Activated CD4-positive, alpha-beta T cell treated with anti-CD3 and anti-CD28 coated beads, Interleukin-2, amount 10 ng/mL, durations not matched to agents 24 days and 14 days (primary cell): ENCODE results near the gene C15orf40. TPM values are rescaled to one million over a fixed set of nuclear protein-coding genes. Genes with fewer than 3 reads are reported as not detected.
"Not testable (repeated sequence)": the region's sequence is repeated elsewhere in the genome, so short reads cannot be mapped to it uniquely, and the experiment has no call there.

Experiments
- DNase-seq: peaks from one replicate; pipeline ENCODE4 v3.0.0; 2022
- H3K27ac Mint-ChIP-seq: one replicate; pipeline ENCODE4 v1.8.0; 2022; ENCODE audit warnings: mild to moderate bottlenecking, mixed read lengths
- H3K27me3 Mint-ChIP-seq: one replicate; pipeline ENCODE4 v1.8.0; 2022; ENCODE audit warnings: mixed read lengths
- H3K36me3 Mint-ChIP-seq: one replicate; pipeline ENCODE4 v1.8.0; 2022; ENCODE audit warnings: low read depth, mild to moderate bottlenecking, mixed read lengths
- H3K4me1 Mint-ChIP-seq: one replicate; pipeline ENCODE4 v1.8.0; 2021; ENCODE audit warnings: mixed read lengths
- H3K4me3 Mint-ChIP-seq: one replicate; pipeline ENCODE4 v1.8.0; 2022; ENCODE audit warnings: mild to moderate bottlenecking, moderate library complexity, mixed read lengths
- H3K9me3 Mint-ChIP-seq: one replicate; pipeline ENCODE4 v1.8.0; 2021; ENCODE audit warnings: mixed read lengths
- intact Hi-C: fragments of 100-400 bp; cut with micrococcal nuclease; formaldehyde crosslinking; loops from one replicate; pipeline ENCODE4 v1.15.1; 2023
- total RNA-seq: library from RNA; stranded (reverse); gene quantifications from 2 replicates; pipeline ENCODE4 v1.2.3, GENCODE V29; 2022

Gene C15orf40
- total RNA-seq, 1 donor from 2014 or later = 23.6 TPM

DNA sequence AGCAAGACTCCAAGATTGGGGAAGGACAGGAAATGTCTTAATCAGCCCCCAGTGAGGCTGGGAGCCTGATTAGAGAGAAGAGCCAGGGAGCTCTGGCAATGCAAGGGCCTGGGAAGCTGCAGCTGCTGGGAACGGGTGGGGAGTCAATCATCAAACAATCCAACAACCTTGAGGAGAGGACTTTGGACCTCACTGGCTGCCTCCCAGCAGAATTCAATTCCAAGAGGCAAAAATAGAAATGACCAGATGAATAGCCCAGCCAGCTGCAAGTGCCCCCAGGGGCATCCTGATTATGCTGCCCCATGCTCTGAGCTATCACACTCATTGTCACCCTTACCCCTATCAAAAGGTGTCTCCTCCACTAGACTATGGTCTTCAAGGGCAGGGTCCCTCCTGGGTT lies 52.8 kb downstream of the C15orf40 start:
- intact Hi-C loops = no loop called here
- H3K27me3 Mint-ChIP-seq = peaks cover 23% of the 10 kb centered on the region
- no peak overlapping the region for H3K4me3 Mint-ChIP-seq
- H3K4me1 Mint-ChIP-seq = no peaks in the 10 kb centered on the region
- H3K9me3 Mint-ChIP-seq = no peaks in the 10 kb centered on the region
- H3K36me3 Mint-ChIP-seq = no peaks in the 10 kb centered on the region
- H3K27ac Mint-ChIP-seq = no peak overlapping the region
- DNase-seq = no peak

DNA sequence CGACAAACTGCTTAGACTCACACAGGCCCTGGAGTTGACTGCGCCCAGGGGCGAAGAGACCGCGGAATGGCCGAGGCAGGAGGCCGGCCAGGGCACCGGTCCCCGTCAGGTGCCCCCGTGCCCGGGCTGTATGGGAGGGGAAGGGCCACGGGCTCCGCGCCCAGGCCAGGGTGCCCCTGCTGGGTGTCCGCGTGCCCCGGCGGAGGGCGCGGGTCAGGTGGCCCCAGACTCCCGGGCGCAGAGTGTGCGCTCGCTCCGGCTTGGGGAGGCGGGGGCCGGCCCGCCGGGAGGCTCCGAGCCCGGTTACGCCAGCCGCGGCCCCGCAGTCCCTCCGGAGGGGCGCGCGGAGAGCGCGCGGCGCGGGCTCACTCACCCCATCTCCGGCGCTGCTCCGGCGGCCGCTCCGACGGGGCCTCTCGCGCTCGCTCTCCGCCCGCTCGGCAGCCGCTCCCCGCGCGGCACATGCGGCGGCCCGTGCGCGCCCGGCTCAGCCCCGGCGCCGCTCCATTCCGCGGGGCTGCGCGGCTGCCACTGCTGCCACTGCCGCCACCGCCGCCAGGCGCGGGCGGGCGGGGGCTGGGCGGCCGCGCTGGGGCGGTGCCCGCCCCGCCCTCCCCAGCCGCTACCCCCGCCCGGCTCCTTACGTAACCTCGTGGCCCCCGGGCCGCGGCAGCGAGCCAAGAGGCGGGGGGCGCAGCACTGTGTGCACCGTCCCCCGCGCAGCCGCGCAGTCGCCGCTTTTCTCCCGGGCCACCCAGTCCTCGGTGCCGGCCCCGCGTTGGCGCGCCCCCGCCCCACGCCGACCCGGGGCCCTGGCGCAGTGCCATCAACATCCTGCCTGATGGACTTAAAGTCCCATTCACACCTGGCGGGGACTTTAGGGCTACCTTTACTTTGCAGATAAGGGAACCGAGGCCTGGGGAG lies 59.0 kb downstream of the C15orf40 start, which contains the start of gene HOMER2:
Gene HOMER2, minus strand, starts transcription at position 563 of the 924 bp plus-strand sequence. Its CDS starts 185 bp downstream, at position 378.
- peak within 1 kb of the TSS; percentile 80 for H3K27ac Mint-ChIP-seq
- intact Hi-C loops = loop anchor here (5.0 kb wide), 1 partner anchor 35 kb away; the partner anchor contains the start of gene RAMAC
- H3K36me3 Mint-ChIP-seq = no peaks in the 10 kb centered on the region
- H3K9me3 Mint-ChIP-seq = no peaks in the 10 kb centered on the region
- peaks cover 2% of the 10 kb centered on the region for H3K4me1 Mint-ChIP-seq
- DNase-seq = peak; percentile 75
- H3K4me3 Mint-ChIP-seq = peak within 1 kb of the TSS; percentile 67
- peaks cover 19% of the 10 kb centered on the region for H3K27me3 Mint-ChIP-seq

DNA sequence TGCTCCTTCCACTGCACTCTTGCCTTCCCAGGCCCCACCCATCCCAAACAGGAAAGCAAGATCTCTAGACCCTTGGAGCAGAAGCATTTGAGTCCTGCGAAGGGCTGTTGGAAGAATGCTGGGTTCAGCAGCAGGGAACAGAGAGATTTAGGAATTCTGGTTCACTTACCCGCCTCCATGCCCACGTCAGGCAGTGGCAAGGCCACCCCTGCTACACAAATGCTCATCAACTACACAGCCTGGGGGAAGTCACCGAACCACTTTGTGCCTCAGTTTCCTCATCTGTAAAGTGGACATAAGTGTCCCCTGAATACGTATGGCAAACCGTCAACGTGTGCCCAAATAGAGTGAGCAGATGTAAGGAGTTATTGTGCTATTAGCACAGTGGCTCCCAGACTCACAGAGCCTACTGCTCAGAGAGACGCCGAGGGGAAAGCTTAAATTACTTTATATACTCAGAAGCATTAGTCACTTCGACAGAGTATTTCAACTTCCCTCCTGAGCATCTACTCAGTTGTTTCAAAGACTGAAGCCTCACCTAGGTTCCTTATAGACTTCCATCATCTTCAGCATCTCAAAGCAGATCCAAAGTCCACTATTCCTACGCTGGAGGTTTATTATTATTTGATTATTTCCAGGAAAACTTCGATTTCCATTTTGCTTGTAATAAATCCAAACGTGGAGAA lies 59.8 kb downstream of the C15orf40 start:
- Mint-ChIP-seq H3K36me3 (no peaks in the 10 kb centered on the region), H3K4me1 (peaks cover 5% of the 10 kb centered on the region), H3K4me3 (no peak overlapping the region), H3K9me3 (no peaks in the 10 kb centered on the region), H3K27me3 (peaks cover 26% of the 10 kb centered on the region), H3K27ac (peak overlapping the region; percentile 80)
- DNase-seq = peak; percentile 57
- intact Hi-C loops = loop anchor here (5.0 kb wide), 1 partner anchor 36 kb away; the partner anchor contains the start of gene RAMAC

GRCh38 chr15:82950746-82951370 lies 60.6 kb downstream of the C15orf40 start:
- Mint-ChIP-seq H3K9me3 (no peaks in the 10 kb centered on the region), H3K27me3 (peaks cover 26% of the 10 kb centered on the region), H3K27ac (no peak overlapping the region), H3K4me3 (no peak overlapping the region), H3K4me1 (peaks cover 5% of the 10 kb centered on the region), H3K36me3 (no peaks in the 10 kb centered on the region)
- intact Hi-C loops = loop anchor here (1.0 to 5.0 kb wide), 3 partner anchors 15 to 141 kb away; partner anchors contain the start of gene RAMAC
- DNase-seq = peak; percentile 64

- Mint-ChIP-seq H3K27ac (no peak overlapping the region), H3K27me3 (peaks cover 26% of the 10 kb centered on the region), H3K36me3 (no peaks in the 10 kb centered on the region)
These were observed 61.1 kb downstream of the C15orf40 start for GRCh38 chr15:82950295-82950694.

DNA sequence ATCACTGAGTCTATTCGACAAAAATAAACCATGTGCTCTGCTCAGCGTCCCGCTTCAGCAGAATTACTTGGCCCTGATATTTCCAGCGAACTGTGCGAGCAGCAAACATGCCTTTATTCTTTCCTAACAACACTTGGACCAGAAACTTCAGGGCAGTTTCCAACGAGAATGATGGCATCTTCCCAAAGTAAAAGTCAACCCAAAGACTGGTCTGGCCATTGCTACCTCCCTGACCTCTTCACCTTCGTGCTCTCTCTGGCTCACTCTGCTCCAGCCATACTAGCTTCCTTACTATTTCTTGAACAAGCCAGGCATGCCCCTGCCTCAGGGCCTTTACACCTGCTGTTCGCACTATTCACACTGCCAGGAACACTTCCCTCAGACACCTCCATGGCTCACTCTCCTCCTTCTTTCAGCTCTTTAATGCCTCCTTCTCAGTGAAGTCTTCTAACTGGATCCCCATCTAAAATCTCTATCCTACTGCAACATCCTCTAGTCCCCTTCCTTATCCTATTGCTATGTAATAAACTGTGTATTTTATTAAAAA lies 65.2 kb downstream of the C15orf40 start:
- DNase-seq = no peak
- Mint-ChIP-seq H3K4me1 (peaks cover 5% of the 10 kb centered on the region), H3K4me3 (no peak overlapping the region), H3K27ac (no peak overlapping the region), H3K9me3 (no peaks in the 10 kb centered on the region), H3K27me3 (peaks cover 20% of the 10 kb centered on the region), H3K36me3 (no peaks in the 10 kb centered on the region)
- intact Hi-C loops = no loop called here

More at GRCh38 chr15:82950295-82950694, 61.1 kb downstream of the C15orf40 start:
- intact Hi-C loops = loop anchor here (1.0 to 5.0 kb wide), 3 partner anchors 16 to 140 kb away; partner anchors contain the start of gene RAMAC
- Mint-ChIP-seq H3K9me3 (no peaks in the 10 kb centered on the region), H3K4me3 (no peak overlapping the region), H3K4me1 (peaks cover 5% of the 10 kb centered on the region)
- DNase-seq = no peak

- no peak overlapping the region for H3K27ac Mint-ChIP-seq
- H3K9me3 Mint-ChIP-seq = no peaks in the 10 kb centered on the region
- DNase-seq = no peak
- intact Hi-C loops = no loop called here
- no peak overlapping the region for H3K4me3 Mint-ChIP-seq
- peaks cover 5% of the 10 kb centered on the region for H3K4me1 Mint-ChIP-seq
- no peaks in the 10 kb centered on the region for H3K36me3 Mint-ChIP-seq
- peaks cover 20% of the 10 kb centered on the region for H3K27me3 Mint-ChIP-seq
These were observed 66.1 kb downstream of the C15orf40 start for GRCh38 chr15:82945326-82945725.

DNA sequence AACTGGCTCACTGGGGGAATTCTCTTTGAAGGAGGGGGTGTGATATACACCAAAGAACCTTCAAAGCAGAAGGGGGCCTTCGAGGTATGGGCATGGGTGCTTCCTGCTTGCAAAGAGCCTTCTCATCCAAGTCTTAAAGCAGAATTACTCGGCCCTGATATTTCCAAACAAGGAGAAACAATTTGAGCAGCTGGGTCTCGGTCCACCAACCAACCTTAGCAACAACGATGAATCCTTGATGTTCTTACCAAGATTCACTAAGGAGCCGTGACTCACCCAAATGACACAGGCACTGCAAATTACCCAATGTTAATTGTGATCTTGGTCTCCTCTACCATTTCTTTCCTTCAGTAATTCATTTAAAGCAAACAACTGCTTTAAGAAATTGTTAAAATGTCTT lies 66.6 kb downstream of the C15orf40 start:
- Mint-ChIP-seq H3K9me3 (no peaks in the 10 kb centered on the region), H3K4me1 (peaks cover 5% of the 10 kb centered on the region), H3K4me3 (no peak overlapping the region), H3K27ac (no peak overlapping the region), H3K27me3 (peaks cover 20% of the 10 kb centered on the region), H3K36me3 (no peaks in the 10 kb centered on the region)
- no peak for DNase-seq
- intact Hi-C loops = no loop called here

DNA sequence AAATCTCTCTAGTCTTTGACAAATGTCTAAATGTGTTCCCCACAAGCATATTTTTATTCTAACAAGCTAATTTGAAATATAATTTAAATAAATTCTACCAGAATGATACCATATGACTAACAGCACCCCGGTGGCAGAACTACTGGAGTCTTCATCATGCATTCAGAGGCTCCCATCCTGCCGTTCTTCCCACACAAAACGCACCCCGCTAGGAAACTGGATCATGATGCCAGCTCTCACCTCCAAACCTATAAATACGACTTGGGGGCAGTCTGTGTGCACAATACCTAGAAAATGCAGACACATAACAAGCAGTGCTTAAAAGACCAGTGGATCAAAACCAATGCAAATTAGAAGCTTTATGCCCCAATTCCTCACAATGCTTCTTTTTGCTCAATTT lies 67.4 kb downstream of the C15orf40 start:
- Mint-ChIP-seq H3K27ac (no peak overlapping the region), H3K27me3 (peaks cover 21% of the 10 kb centered on the region), H3K9me3 (no peaks in the 10 kb centered on the region), H3K4me1 (peaks cover 5% of the 10 kb centered on the region), H3K4me3 (no peak overlapping the region), H3K36me3 (no peaks in the 10 kb centered on the region)
- no peak for DNase-seq
- intact Hi-C loops = no loop called here

DNA sequence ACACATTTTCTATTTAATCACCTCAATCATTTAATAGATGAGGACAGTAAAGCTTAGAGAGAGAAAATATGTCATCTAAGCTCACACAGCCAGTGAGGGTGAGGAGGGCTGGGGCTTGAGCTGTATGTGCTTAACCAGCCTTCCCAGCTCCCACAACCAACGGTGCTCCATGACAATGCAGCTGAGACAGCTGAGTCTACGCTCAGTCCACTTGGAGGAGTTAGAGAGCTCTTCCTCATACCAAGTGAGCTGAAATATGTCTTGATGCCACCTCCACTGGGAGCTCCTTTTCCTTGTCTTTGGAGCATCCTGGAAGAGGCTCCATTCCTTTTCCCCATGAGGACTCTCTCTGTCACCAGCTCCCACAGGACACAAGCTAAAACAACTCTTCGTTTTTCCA lies 68.3 kb downstream of the C15orf40 start:
- no peaks in the 10 kb centered on the region for H3K36me3 Mint-ChIP-seq
- intact Hi-C loops = no loop called here
- no peak overlapping the region for H3K4me3 Mint-ChIP-seq
- peaks cover 26% of the 10 kb centered on the region for H3K27me3 Mint-ChIP-seq
- H3K27ac Mint-ChIP-seq = no peak overlapping the region
- H3K4me1 Mint-ChIP-seq = peaks cover 5% of the 10 kb centered on the region
- no peak for DNase-seq
- no peaks in the 10 kb centered on the region for H3K9me3 Mint-ChIP-seq

- intact Hi-C loops = no loop called here
- Mint-ChIP-seq H3K27me3 (peaks cover 26% of the 10 kb centered on the region), H3K27ac (no peak overlapping the region), H3K9me3 (no peaks in the 10 kb centered on the region), H3K4me3 (no peak overlapping the region), H3K4me1 (peaks cover 5% of the 10 kb centered on the region), H3K36me3 (no peaks in the 10 kb centered on the region)
- no peak for DNase-seq
These were observed 68.7 kb downstream of the C15orf40 start for GRCh38 chr15:82942691-82943090.

- H3K4me3 Mint-ChIP-seq, intact Hi-C loops, H3K36me3 Mint-ChIP-seq, H3K9me3 Mint-ChIP-seq, H3K27ac Mint-ChIP-seq, DNase-seq, H3K4me1 Mint-ChIP-seq: not testable (repeated sequence)
- peaks cover 14% of the 10 kb centered on the region for H3K27me3 Mint-ChIP-seq
These were observed 71.8 kb downstream of the C15orf40 start for GRCh38 chr15:82939678-82940077.
